Measurements from ENCODE around the gene HDGF. TPM values are rescaled to one million over a fixed set of nuclear protein-coding genes. Genes with fewer than 3 reads are reported as not detected.
"Not testable (repeated sequence)": the region's sequence is repeated elsewhere in the genome, so short reads cannot be mapped to it uniquely, and the experiment has no call there.

The HDGF gene
- total RNA-seq, 8 experiments from 2014 or later = 93.4 to 328 (median 187) TPM

- peak in 5 of 8 experiments; percentile 21 to 89 (median 85) for ATAC-seq (replicated peaks in 6 of 8)
- Histone ChIP-seq H3K4me3 (no peak overlapping the region), H3K27ac (peak overlapping the region in 1 of 2 donors; percentile 27), H3K4me1 (replicated peaks in 1 of 2) (peaks cover 3 to 8% of the 10 kb centered on the region in 2 donors)
- WGBS, 10 experiments = 35 to 80% (median 51%) methylated on average over 1 to 3 of the region's 6 CpGs; no CpG with 5 or more reads in 4 of the 10 experiments
- in situ Hi-C loops (cut with MboI; ENCODE audit: low pct_unique_long_range_greater_than_20kb in 2 of 9, low sequenced_read_pairs in 9 of 9, unreplicated experiment in 9 of 9) = no loop called here
Observed at GRCh38 chr1:156760092-156760795, 8.8 kb upstream of the HDGF start.

GRCh38 chr1:156757572-156758253 is 6.2 kb upstream of the HDGF start:
- H3K4me3 ChIP-seq; in situ Hi-C loops (cut with MboI; ENCODE audit: low pct_unique_long_range_greater_than_20kb in 2 of 9, low sequenced_read_pairs in 9 of 9, unreplicated experiment in 9 of 9); ATAC-seq (replicated peaks in 6 of 8); H3K27ac ChIP-seq: not testable (repeated sequence)
- peaks cover 8 to 13% of the 10 kb centered on the region in 2 donors for H3K4me1 ChIP-seq (replicated peaks in 1 of 2)
- whole genome bisulfite sequencing, 10 experiments = 75 to 100% (median 95%) methylated on average over 2 to 10 of the region's 10 CpGs; no CpG with 5 or more reads in 1 of the 10 experiments

GRCh38 chr1:156756355-156756754 is 4.9 kb upstream of the HDGF start:
- 80 to 100% (median 100%) methylated on average over 1 of the region's 1 CpG; no CpG with 5 or more reads in 2 of the 10 experiments for whole genome bisulfite sequencing, 10 experiments
- Histone ChIP-seq H3K27ac (no peak overlapping the region), H3K4me3 (no peak overlapping the region), H3K4me1 (replicated peaks in 1 of 2) (peaks cover 12 to 14% of the 10 kb centered on the region in 2 donors)
- in situ Hi-C loops (cut with MboI; ENCODE audit: low pct_unique_long_range_greater_than_20kb in 2 of 9, low sequenced_read_pairs in 9 of 9, unreplicated experiment in 9 of 9) = no loop called here
- no peak for ATAC-seq (replicated peaks in 6 of 8)

GRCh38 chr1:156755527-156755950 is 4.1 kb upstream of the HDGF start:
- Histone ChIP-seq H3K4me1 (replicated peaks in 1 of 2) (peaks cover 10 to 12% of the 10 kb centered on the region in 2 donors), H3K27ac (no peak overlapping the region), H3K4me3 (no peak overlapping the region)
- no peak for ATAC-seq (replicated peaks in 6 of 8)
- 0 to 100% (median 88%) methylated on average over 1 to 5 of the region's 5 CpGs; no CpG with 5 or more reads in 1 of the 10 experiments for WGBS, 10 experiments
- in situ Hi-C loops (cut with MboI; ENCODE audit: low pct_unique_long_range_greater_than_20kb in 2 of 9, low sequenced_read_pairs in 9 of 9, unreplicated experiment in 9 of 9) = no loop called here

- Histone ChIP-seq H3K4me1 (replicated peaks in 1 of 2) (peaks cover 16 to 20% of the 10 kb centered on the region in 2 donors), H3K27ac (no peak overlapping the region), H3K4me3 (no peak overlapping the region)
- WGBS, 10 experiments = 60 to 100% (median 86%) methylated on average over 2 to 8 of the region's 8 CpGs; no CpG with 5 or more reads in 1 of the 10 experiments
- no peak for ATAC-seq (replicated peaks in 6 of 8)
- in situ Hi-C loops (cut with MboI; ENCODE audit: low pct_unique_long_range_greater_than_20kb in 2 of 9, low sequenced_read_pairs in 9 of 9, unreplicated experiment in 9 of 9) = no loop called here
Observed at GRCh38 chr1:156754219-156754618, 2.7 kb upstream of the HDGF start.

- peaks cover 28 to 33% of the 10 kb centered on the region in 2 donors for H3K4me1 ChIP-seq (replicated peaks in 1 of 2)
- H3K4me3 ChIP-seq = peak overlapping the region; percentile 77 to 97 (median 93)
- no peak overlapping the region for H3K27ac ChIP-seq
- in situ Hi-C loops (cut with MboI; ENCODE audit: low pct_unique_long_range_greater_than_20kb in 2 of 9, low sequenced_read_pairs in 9 of 9, unreplicated experiment in 9 of 9) = no loop called here
- WGBS, 10 experiments = 0 to 46% (median 30%) methylated on average over 1 of the region's 1 CpG; no CpG with 5 or more reads in 2 of the 10 experiments
- ATAC-seq (replicated peaks in 6 of 8) = no peak
Observed at GRCh38 chr1:156752843-156753482, 1.5 kb upstream of the HDGF start.

- Histone ChIP-seq H3K4me3 (peak overlapping the region; percentile 77 to 97 (median 93)), H3K4me1 (replicated peaks in 1 of 2) (peaks cover 36 to 41% of the 10 kb centered on the region in 2 donors), H3K27ac (peak overlapping the region; percentile 83 to 84)
- peak; percentile 42 to 83 (median 76) for ATAC-seq (replicated peaks in 6 of 8)
- WGBS, 10 experiments = 0 to 10% (median 4%) methylated on average over 2 to 8 of the region's 68 CpGs; no CpG with 5 or more reads in 2 of the 10 experiments
- in situ Hi-C loops (cut with MboI; ENCODE audit: low pct_unique_long_range_greater_than_20kb in 2 of 9, low sequenced_read_pairs in 9 of 9, unreplicated experiment in 9 of 9) = no loop called here
Observed at GRCh38 chr1:156751757-156752481, 444 bp upstream of the HDGF start.

- Histone ChIP-seq H3K4me3 (peak overlapping the region; percentile 77 to 97 (median 93)), H3K27ac (peak overlapping the region; percentile 78 to 84), H3K4me1 (replicated peaks in 1 of 2) (peaks cover 41 to 47% of the 10 kb centered on the region in 2 donors)
- ATAC-seq (replicated peaks in 6 of 8) = peak; percentile 1 to 40 (median 25)
- 0 to 4% (median 0%) methylated on average over 8 to 22 of the region's 64 CpGs; no CpG with 5 or more reads in 7 of the 10 experiments for WGBS, 10 experiments
- in situ Hi-C loops (cut with MboI; ENCODE audit: low pct_unique_long_range_greater_than_20kb in 2 of 9, low sequenced_read_pairs in 9 of 9, unreplicated experiment in 9 of 9) = no loop called here
Observed at GRCh38 chr1:156750711-156751450, 594 bp downstream of the HDGF start.

- peaks cover 45 to 47% of the 10 kb centered on the region in 2 donors for H3K4me1 ChIP-seq (replicated peaks in 1 of 2)
- H3K27ac ChIP-seq = peak overlapping the region in 1 of 2 donors; percentile 84
- in situ Hi-C loops (cut with MboI; ENCODE audit: low pct_unique_long_range_greater_than_20kb in 2 of 9, low sequenced_read_pairs in 9 of 9, unreplicated experiment in 9 of 9) = no loop called here
- no peak for ATAC-seq (replicated peaks in 6 of 8)
- WGBS, 10 experiments = 0 to 4% (median 0%) methylated on average over 1 to 5 of the region's 5 CpGs; no CpG with 5 or more reads in 5 of the 10 experiments
- peak overlapping the region; percentile 77 to 97 (median 93) for H3K4me3 ChIP-seq
Observed at GRCh38 chr1:156750191-156750672, 1.2 kb downstream of the HDGF start.

- H3K4me3 ChIP-seq = peak overlapping the region; percentile 77 to 97 (median 93)
- in situ Hi-C loops (cut with MboI; ENCODE audit: low pct_unique_long_range_greater_than_20kb in 2 of 9, low sequenced_read_pairs in 9 of 9, unreplicated experiment in 9 of 9) = no loop called here
- ATAC-seq (replicated peaks in 6 of 8) = no peak
- 0 to 82% (median 25%) methylated on average over 1 to 8 of the region's 8 CpGs; no CpG with 5 or more reads in 2 of the 10 experiments for WGBS, 10 experiments
- peaks cover 45 to 47% of the 10 kb centered on the region in 2 donors for H3K4me1 ChIP-seq (replicated peaks in 1 of 2)
- H3K27ac ChIP-seq = no peak overlapping the region
Observed at GRCh38 chr1:156749419-156750118, 1.9 kb downstream of the HDGF start.

GRCh38 chr1:156748670-156749418 is 2.6 kb downstream of the HDGF start:
- peak in 3 of 8 experiments; percentile 1 to 6 (median 3) for ATAC-seq (replicated peaks in 6 of 8)
- peaks cover 45 to 47% of the 10 kb centered on the region in 2 donors for H3K4me1 ChIP-seq (replicated peaks in 1 of 2)
- in situ Hi-C loops (cut with MboI; ENCODE audit: low pct_unique_long_range_greater_than_20kb in 2 of 9, low sequenced_read_pairs in 9 of 9, unreplicated experiment in 9 of 9) = no loop called here
- H3K4me3 ChIP-seq = peak overlapping the region in 1 of 5 donors; percentile 93
- 0 to 62% (median 33%) methylated on average over 1 to 9 of the region's 9 CpGs; no CpG with 5 or more reads in 1 of the 10 experiments for WGBS, 10 experiments
- H3K27ac ChIP-seq = peak overlapping the region; percentile 99
